ENCODE results near the gene DLL4. TPM values are rescaled to one million over a fixed set of nuclear protein-coding genes. Genes with fewer than 3 reads are reported as not detected.

Gene DLL4
- total RNA-seq, 2 donors from 2014 or later: 0.16 TPM; not detected in 1

DNA sequence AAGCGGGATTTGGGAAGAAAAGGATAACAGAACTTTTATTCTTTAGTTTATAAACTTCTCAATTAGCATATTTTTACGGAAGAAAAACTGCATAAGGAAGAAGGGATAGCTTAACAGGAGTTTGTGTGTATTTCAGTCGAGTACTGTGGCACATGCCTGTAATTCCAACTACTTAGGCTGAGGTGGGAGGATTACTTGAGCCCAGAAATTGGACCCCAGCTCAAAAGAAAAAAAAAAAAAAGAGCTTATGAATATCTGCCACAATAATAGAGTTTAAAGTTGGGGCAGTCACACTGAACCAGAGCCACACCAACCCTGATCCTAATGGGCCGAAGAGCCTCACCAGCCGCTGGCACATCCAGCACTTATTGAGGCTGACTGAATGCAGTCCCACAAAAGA is 55.3 kb downstream of the DLL4 start:
- Mint-ChIP-seq H3K27ac (no peak overlapping the region), H3K36me3 (peaks cover 4 to 11% of the 10 kb centered on the region in 2 donors)

DNA sequence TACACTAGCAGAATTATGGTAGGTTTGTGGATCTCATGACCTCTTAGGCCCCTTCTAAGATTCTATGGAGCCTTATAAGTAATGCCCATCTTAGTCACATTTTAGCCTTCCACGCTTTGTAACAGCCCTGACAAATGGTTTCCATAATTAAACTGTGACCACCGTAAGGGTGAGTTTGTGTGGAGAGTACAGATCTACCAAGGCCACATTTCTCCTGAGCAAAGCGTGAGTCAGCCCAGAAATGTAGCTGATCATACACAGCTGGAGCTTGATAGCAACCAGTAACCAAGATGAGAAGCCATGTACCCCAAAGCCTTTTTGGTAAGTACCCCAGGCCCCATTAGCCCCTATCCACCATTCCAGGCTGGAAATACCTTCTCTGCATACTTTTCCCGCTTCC is 55.8 kb downstream of the DLL4 start:
- H3K36me3 Mint-ChIP-seq: peaks cover 10 to 13% of the 10 kb centered on the region in 2 donors
- ATAC-seq (no peak), DNase-seq (ENCODE audit: low spot score in 2 of 2) (no peak)
- peak overlapping the region in 1 of 2 donors; percentile 71 for H3K27ac Mint-ChIP-seq
- no peaks in the 10 kb centered on the region for H3K9me3 Mint-ChIP-seq

More for the DNA sequence above, 55.3 kb downstream of the DLL4 start:
- no peak for ATAC-seq
- DNase-seq (ENCODE audit: low spot score in 2 of 2): no peak
- no peaks in the 10 kb centered on the region for H3K9me3 Mint-ChIP-seq

DNA sequence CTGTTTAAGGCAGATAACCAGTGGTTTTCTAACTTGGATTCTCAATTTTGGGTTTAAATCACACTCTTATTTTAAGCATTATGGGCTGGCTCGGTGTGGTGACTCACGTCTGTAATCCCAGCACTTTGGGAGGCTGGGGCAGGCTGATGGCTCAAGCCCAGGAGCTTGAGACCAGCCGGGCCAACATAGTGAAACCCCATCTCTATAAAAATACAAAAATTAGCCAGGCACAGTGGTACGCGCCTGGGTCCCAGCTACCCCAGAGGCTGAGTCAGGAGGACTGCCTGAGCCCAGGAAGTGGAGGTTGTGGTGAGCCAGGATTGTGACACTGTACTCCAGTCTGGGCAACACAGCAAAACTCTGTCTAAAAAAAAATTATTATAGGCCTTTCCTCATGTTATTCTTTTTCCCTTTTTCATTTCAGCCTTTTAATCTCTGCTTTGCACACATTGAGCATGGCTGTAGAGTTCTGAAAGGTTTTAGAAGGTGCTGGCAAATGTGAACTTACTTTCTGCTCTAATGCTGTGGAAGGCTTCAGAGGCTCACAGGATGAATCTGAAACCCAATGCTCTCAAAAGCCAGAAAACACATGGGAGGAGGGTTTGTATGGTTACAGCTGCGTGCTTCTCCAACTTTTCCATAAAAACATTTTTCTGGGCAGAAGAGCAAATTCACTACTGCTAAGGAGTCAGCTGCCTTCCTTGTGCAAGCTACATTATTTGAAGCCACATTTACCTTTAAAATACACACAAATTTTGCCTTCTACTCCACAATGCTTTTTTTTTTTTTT is 56.6 kb downstream of the DLL4 start:
- ATAC-seq: no peak
- Mint-ChIP-seq H3K36me3 (peaks cover 16 to 19% of the 10 kb centered on the region in 2 donors), H3K27ac (peak overlapping the region; percentile 66 to 71), H3K9me3 (no peaks in the 10 kb centered on the region)
- no peak for DNase-seq (ENCODE audit: low spot score in 2 of 2)

DNA sequence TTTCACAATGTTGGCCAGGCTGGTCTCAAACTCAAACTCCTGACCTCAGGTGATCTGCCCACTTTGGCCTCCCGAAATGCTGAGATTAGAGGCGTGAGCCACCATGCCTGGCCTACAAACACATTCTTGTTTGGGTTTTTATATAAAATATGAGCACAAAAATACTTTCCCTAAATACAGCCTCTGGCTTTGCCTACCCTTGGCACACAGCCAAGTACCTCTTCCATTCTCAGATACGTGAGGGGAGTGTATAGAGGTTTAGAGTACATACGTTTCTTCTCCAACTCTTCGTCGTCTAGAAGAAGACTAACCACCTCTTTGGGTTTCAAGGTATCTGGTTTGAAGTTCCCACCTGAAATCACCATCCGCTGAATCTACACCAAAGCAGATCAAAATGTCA is 57.7 kb downstream of the DLL4 start:
- H3K9me3 Mint-ChIP-seq: no peaks in the 10 kb centered on the region
- peaks cover 19 to 25% of the 10 kb centered on the region in 2 donors for H3K36me3 Mint-ChIP-seq
- DNase-seq (ENCODE audit: low spot score in 2 of 2): no peak
- peak overlapping the region in 1 of 2 donors; percentile 32 for H3K27ac Mint-ChIP-seq
- ATAC-seq: no peak

DNA sequence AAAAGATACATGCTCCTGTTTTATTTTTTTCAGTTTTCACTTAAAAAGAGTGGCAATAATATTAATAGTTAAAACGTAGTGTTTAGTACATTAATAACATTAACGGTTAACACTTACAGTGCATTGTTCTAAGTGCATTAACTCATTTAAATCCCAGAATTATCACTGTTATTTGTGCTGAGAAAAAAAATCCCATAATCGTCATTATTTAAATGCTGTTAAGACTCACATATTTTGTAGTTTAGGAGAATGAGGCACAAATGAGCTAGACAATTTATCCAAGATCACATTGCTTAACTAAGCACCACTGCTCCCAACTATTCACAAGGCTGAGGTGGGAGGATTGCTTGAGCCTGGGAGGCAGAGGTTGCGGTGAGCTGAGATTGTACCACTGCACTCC is 59.0 kb downstream of the DLL4 start:
- no peak for ATAC-seq
- peaks cover 19 to 25% of the 10 kb centered on the region in 2 donors for H3K36me3 Mint-ChIP-seq
- H3K9me3 Mint-ChIP-seq: no peaks in the 10 kb centered on the region
- H3K27ac Mint-ChIP-seq: peak overlapping the region in 1 of 2 donors; percentile 34
- no peak for DNase-seq (ENCODE audit: low spot score in 2 of 2)

Other genes starting within 250 kb of the DLL4 start
- gene RAD51, start 234.2 kb upstream of the DLL4 start, total RNA-seq: 10 to 100 TPM; 39.5 to 79.9 TPM
- gene RMDN3, start 174.1 kb upstream of the DLL4 start, total RNA-seq: 10 to 100 TPM; 18.5 to 23.1 TPM
- gene GCHFR, start 165.3 kb upstream of the DLL4 start, total RNA-seq: 10 to 100 TPM; 15.9 to 72.6 TPM
- gene C15orf62, start 159.4 kb upstream of the DLL4 start, total RNA-seq: 1 to 10 TPM in 1 of 2 donors, under 1 TPM in 1; 0.52 to 2.0 TPM
- gene ZFYVE19, start 122.3 kb upstream of the DLL4 start, total RNA-seq: 10 to 100 TPM; 24.6 to 26.6 TPM
- gene DNAJC17, start 121.9 kb upstream of the DLL4 start, total RNA-seq: 10 to 100 TPM; 20.2 to 36.1 TPM
- not detected for gene PPP1R14D, start 100.6 kb upstream of the DLL4 start, total RNA-seq
- gene SPINT1, start 85.3 kb upstream of the DLL4 start, total RNA-seq: 1 to 10 TPM; 6.9 to 10.0 TPM
- gene RHOV, start 55.1 kb upstream of the DLL4 start, total RNA-seq: under 1 TPM in 1 of 2 donors, not detected in 1; 0.72 TPM
- 1 to 10 TPM; 7.2 to 8.4 TPM for gene VPS18, start 34.9 kb upstream of the DLL4 start, total RNA-seq
- gene CHAC1, start 24.1 kb downstream of the DLL4 start, total RNA-seq: 10 to 100 TPM; 12.9 to 16.3 TPM
- gene INO80, start 186.9 kb downstream of the DLL4 start, total RNA-seq: 10 to 100 TPM; 22.9 to 28.1 TPM